NB4 (cell line): ENCODE data around the gene RTCB.

Experiments used
- DNase-seq: peaks from one replicate; pipeline ENCODE4 v3.0.0; 2010; ENCODE audit warnings: low read depth
- H3K4me3 ChIP-seq: one replicate; pipeline ENCODE4 v1.5.1; 2011; ENCODE audit warnings: mild to moderate bottlenecking, low read depth, low read length, moderate library complexity
- CTCF ChIP-seq: IDR thresholded peaks from one replicate; pipeline ENCODE4 v1.5.1; 2012; ENCODE audit warnings: low read depth, low read length
- MAX ChIP-seq: IDR thresholded peaks from 2 replicates; pipeline ENCODE4 v1.6.1; 2011; ENCODE audit warnings: low read depth, low read length
- MYC ChIP-seq: IDR thresholded peaks from 2 replicates; pipeline ENCODE4 v1.6.1; 2011; ENCODE audit warnings: low read depth, low read length
- POLR2A ChIP-seq: IDR thresholded peaks from 2 replicates; pipeline ENCODE4 v1.6.1; 2011; ENCODE audit warnings: mild to moderate bottlenecking; ENCODE audit not compliant: insufficient read length; ENCODE audit errors: extremely low read depth

The RTCB gene

GRCh38 chr22:32411829-32412592, at the start of gene RTCB:
TSS of gene RTCB (minus strand) at chr22:32412247. CDS start at chr22:32412156, 91 bp downstream.
- DNase-seq = peak; percentile 91
- peak; percentile 49 for TF ChIP-seq POLR2A
- 0 out of 2 replicates have a peak, but pooled peaks have one; percentile 10 for TF ChIP-seq MYC
- no peak for TF ChIP-seq CTCF
- no peak for TF ChIP-seq MAX
- H3K4me3 ChIP-seq = peak within 1 kb of the TSS; percentile 97

DNA sequence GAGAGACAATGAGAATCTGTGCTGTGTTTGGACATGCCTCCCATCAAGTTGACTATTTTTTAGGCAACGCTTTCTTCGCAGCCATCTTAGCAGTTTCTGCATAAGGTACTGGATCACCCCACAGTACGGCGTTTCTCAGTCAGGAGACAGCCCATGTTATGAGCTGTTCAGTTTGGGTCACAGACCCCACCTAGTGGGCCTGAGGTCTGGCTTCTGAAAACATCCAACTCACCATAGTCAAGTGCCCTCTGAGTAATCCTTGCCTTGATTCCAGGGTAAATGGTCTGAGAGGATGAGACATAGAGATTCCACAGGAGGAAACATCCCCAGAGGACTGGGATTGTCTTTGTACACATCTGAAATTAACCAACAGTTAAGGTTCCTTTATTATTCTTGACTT, 45.0 kb upstream of the RTCB start:
- TF ChIP-seq CTCF = no peak
- TF ChIP-seq MAX = no peak
- TF ChIP-seq POLR2A = no peak
- TF ChIP-seq MYC = no peak
- DNase-seq = no peak

GRCh38 chr22:32448980-32449379, 36.9 kb upstream of the RTCB start:
- DNase-seq = no peak
- no peak for TF ChIP-seq POLR2A
- TF ChIP-seq MAX = no peak
- no peak for TF ChIP-seq MYC
- no peak for TF ChIP-seq CTCF
- H3K4me3 ChIP-seq = no peak overlapping the region

More for the DNA sequence above, 45.0 kb upstream of the RTCB start:
- no peak overlapping the region for H3K4me3 ChIP-seq

DNA sequence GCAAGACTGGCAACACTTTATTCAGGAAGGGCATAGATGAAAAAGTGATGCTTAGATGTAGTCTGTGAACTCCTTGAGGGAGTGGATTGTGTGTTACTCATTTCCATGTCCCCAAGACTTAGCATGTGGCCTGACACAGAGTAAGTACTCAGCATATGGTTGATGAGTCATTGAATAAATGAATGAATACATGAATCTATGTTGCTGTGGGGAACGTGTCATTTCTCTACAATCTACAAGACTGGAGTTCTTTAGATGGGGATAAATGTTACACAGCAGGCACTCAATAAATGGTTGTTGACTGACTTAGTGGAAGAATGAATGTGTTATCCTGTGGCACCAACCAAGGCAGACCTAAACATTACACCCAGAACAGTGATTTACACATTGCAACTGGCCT, 34.3 kb upstream of the RTCB start:
- no peak for DNase-seq

DNA sequence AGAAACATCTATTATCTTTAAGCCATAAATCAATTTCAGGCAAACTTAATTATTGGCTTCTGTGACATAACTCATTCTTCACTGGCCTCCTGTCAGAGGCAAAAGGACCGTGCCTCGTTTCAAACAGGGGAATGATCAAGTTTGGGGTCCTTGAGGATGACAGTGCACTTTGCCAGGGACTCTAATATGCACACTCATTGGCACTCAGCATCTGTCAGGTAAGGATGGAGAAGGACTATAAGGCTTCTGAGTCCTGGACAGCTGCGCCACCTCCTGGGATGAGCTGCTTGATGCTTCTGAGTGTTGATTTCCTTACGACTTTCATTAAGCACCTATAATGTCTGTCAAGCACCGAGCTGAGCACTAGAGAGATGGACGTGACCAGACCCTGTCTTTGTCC, 32.0 kb upstream of the RTCB start:
- H3K4me3 ChIP-seq = no peak overlapping the region
- DNase-seq = peak; percentile 33
- TF ChIP-seq CTCF (peak; percentile 48), MYC (no peak)

More for the DNA sequence above, 34.3 kb upstream of the RTCB start:
- no peak for TF ChIP-seq MAX
- TF ChIP-seq CTCF = no peak
- no peak for TF ChIP-seq MYC
- no peak for TF ChIP-seq POLR2A
- H3K4me3 ChIP-seq = no peak overlapping the region
